ENCODE data around the gene TESPA1.
"Not testable (repeated sequence)": the region's sequence is repeated elsewhere in the genome, so short reads cannot be mapped to it uniquely, and the experiment has no call there.

TESPA1 gene

GRCh38 chr12:54949073-54949711 is 35.4 kb downstream of the TESPA1 start:
- DNase-seq (ENCODE audit: low read depth in 4 of 4, low spot score in 1 of 4) = no peak

- no peak for DNase-seq (ENCODE audit: low read depth in 4 of 4, low spot score in 1 of 4)
Measured at GRCh38 chr12:54948171-54948570, 36.4 kb downstream of the TESPA1 start.

DNA sequence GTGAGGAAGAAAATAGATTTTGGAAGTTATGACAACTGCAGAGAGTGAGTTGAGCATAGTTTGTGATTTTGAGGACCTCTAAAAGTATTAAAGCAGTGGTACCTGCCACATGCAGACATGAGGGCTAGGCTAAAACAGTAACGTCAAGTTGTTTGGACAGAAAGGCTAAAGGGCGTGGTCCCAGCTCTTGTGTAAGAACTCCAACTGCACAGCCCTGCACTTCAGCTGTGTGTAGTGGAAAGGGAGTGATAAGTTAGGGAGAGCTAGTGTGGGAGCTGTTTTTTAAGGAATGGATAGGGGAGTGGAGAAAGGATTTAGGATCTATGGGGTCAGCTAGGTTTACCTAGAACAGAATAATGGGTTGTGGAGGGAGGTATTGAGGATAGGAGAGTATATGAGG is 39.5 kb downstream of the TESPA1 start:
- DNase-seq (ENCODE audit: low read depth in 4 of 4, low spot score in 1 of 4) = no peak

- not testable (repeated sequence) for DNase-seq (ENCODE audit: low read depth in 4 of 4, low spot score in 1 of 4)
Measured at GRCh38 chr12:54943292-54943691, 41.3 kb downstream of the TESPA1 start.

GRCh38 chr12:54941659-54942058 is 42.9 kb downstream of the TESPA1 start:
- DNase-seq (ENCODE audit: low read depth in 4 of 4, low spot score in 1 of 4) = no peak

GRCh38 chr12:54940727-54941315 is 43.7 kb downstream of the TESPA1 start:
- no peak for DNase-seq (ENCODE audit: low read depth in 4 of 4, low spot score in 1 of 4)

DNA sequence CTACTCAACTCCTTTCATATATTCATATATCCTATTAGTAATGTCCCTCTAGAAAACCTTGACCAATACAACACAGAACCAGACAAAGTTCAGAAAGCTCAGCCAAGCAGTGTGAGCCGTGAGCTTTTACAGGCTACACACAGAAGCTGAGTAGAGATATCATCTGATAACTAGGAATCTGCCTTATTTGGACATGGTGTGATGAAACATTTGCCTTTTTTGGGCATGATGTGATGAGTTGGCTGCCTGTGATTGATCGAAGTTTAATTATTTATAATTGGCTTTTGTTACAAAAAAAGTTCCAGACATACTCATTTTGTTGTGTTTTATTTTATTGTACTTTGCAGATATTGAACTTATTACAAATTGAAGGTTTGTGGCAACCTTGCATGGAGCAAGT is 46.6 kb downstream of the TESPA1 start:
- no peak for DNase-seq (ENCODE audit: low read depth in 4 of 4, low spot score in 1 of 4)

DNA sequence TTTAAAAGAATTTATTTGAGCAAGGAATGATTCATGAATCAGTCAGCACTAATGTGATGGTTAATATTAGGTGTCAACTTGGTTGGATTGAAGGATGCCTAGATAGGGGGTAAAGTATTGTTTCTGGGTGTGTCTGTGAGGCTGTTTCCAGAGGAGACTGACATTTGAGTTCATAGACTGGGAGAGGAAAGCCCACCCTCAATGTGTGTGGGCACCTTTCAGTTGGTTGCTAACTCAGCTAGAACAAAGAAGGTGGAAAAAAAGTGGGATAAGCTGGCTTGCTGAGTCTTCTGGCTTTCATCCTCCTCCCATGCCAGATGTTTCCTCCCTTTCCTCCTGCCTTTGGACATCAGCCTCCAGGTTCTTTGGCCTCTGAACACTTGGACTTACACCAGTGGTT is 47.2 kb downstream of the TESPA1 start:
- no peak for DNase-seq (ENCODE audit: low read depth in 4 of 4, low spot score in 1 of 4)

GRCh38 chr12:54936736-54937135 is 47.8 kb downstream of the TESPA1 start:
- no peak for DNase-seq (ENCODE audit: low read depth in 4 of 4, low spot score in 1 of 4)

DNA sequence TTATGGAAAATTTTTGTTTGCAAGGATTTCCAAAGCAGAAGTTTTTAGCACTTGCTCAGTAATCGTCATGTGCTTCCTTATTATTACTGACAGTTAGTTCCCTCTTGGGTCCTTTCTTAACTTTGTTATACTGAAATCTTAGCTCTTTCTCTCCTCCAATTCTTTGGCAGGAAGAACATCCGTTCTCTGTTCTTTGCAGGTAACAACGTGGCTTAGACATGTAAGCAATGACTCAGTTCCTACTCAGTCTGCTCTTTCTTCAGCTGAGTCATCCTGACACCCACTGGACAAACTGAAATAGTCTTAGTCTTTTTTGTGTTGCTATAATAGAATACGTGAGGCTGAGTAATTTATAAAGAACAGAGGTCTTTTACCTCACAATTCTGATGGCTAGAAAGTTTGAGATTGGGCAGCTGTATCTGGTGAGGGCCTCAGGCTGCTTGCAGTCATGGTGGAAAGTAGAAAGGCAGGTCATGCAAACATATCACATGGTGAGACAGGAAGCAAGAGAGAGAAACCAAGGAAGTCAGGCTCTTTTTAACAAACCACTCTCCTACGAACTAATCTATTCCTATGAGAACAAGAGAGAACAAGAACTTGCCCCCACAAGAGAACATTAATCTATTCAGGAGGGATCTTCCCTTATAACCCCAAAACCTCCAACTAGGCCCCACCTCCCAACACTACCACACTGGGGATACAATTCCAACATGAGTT is 49.2 kb downstream of the TESPA1 start:
- DNase-seq (ENCODE audit: low read depth in 4 of 4, low spot score in 1 of 4) = peak in 3 of 4 experiments; percentile 20 to 28 (median 23)

DNA sequence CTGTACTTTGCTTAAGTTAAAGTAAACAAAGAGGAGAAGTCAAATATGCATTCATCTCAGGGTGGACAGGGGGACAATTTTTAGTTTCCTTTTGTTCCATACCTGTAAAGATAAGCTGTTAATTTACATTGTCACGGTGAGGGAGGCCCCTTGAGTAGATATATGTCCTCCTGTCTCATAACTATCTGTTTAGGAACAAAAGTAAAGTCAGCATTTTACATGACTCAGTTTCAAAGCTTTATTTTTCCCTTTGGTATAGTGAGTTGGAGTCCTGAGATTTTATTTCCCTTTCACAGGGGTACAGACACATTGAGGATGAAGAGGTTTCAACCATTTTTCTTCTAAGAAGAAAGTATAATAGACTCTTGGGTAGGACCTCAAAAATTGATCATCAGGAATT is 50.1 kb downstream of the TESPA1 start:
- DNase-seq (ENCODE audit: low read depth in 4 of 4, low spot score in 1 of 4) = no peak

- no peak for DNase-seq (ENCODE audit: low read depth in 4 of 4, low spot score in 1 of 4)
Measured at GRCh38 chr12:54933376-54933775, 51.2 kb downstream of the TESPA1 start.

DNA sequence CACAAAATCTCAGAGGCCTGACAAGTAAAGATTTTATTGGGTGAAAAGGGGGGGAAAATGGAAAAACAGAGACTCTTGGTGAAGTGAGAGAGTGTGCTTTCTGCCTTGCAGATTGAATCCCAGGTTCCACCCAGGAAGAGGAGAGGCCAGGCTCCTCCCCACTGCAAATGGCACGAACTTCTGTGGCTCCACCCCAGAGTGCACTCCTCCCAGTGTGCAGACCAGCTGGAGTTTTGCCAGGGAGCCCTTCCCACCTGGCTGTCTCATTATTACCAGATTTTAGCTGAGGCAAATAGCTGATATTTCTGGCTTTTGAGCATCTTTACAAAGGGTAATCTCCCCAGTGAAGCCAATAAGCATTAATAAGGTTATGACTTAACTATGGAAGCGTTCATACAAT is 51.9 kb downstream of the TESPA1 start:
- DNase-seq (ENCODE audit: low read depth in 4 of 4, low spot score in 1 of 4) = no peak

DNA sequence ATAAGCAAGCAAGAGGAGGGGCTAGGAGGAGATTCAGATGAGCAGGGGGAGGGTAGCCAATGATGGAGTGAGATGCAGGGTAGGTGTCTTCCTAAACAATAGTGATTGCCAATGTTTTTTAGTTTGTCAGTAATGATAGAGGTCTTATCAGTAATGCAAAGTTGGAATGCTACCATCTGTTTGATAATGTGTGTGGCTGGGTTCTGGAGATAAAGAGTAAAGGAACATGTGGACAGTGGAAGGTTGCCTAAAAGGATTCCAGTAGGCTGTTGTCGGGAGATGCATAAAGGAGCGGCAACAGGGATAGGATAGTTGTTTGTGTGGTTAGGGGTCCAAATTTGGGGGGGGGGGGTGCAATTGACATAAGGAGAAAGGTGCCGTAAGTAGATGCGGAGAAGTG is 52.5 kb downstream of the TESPA1 start:
- DNase-seq (ENCODE audit: low read depth in 4 of 4, low spot score in 1 of 4) = no peak

GRCh38 chr12:54929998-54930397 is 54.6 kb downstream of the TESPA1 start:
- DNase-seq (ENCODE audit: low read depth in 4 of 4, low spot score in 1 of 4) = no peak

GRCh38 chr12:54926246-54926645 is 58.3 kb downstream of the TESPA1 start:
- no peak for DNase-seq (ENCODE audit: low read depth in 4 of 4, low spot score in 1 of 4)

DNA sequence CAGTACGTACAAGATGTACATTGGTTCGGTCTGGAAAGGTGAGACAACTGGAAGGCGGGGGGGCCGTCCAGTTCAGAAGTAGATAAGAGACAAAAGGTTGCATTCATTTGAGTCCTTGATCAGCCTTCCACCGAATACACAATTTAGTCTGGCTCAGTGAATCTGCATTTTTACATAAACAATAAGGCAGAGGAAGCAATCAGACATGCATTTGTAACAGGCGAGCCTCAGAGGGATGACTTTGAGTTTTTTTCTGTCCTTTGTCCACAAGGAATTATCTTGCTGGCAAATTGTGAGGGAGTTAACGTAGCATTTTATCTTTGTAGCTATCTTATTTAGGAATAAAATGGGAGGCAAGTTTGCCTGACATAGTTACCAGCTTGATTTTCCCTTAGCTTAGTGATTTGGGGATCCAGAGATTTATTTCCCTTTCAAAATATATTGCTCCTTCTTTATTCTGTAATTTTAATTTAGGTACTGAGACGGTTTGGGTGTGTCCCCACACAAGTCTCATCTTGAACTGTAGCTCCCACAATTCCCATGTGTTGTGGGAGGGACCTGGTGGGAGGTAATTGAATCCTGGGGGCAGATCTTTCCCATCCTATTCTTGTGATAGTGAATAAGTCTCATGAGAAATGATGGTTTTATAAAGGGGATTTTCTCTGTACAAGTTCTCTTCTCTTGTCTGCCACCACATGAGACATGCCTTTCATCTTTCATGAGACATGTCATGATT is 59.4 kb downstream of the TESPA1 start:
- no peak for DNase-seq (ENCODE audit: low read depth in 4 of 4, low spot score in 1 of 4)

GRCh38 chr12:54917001-54917488 is 67.5 kb downstream of the TESPA1 start:
- no peak for DNase-seq (ENCODE audit: low read depth in 4 of 4, low spot score in 1 of 4)

All from stimulated activated CD4-positive, alpha-beta T cell treated with anti-CD3 and anti-CD28 coated beads, Interleukin-1b, Interleukin-23, amount 100 ng/mL, for 24 hours (primary cell).